NCI-H1694 treated with DMSO at 0.1 percent for 48 hours (cell line): ENCODE data around the gene CAMTA1.

Experiments
- DNase-seq: peaks from one replicate; lab custom pipeline; 2025; lab: John Stamatoyannopoulos, UW

CAMTA1 gene

DNA sequence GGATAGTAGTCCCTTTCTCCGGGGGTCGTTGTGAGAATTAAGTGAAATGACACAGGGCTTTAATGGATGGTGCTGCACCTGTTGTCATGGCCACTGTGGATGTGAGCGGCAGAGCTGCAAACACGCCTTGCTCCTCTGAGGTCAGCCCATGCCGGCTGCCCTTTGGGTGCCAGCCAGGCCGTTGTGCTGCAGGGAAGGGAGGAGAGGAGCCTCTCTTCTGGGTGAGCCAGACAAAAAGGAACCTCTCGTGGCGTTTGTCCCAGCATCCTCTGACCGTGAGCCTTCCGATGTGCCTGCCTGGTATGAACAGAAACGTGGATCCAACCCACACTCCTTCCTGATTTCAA is 602.9 kb downstream of the CAMTA1 start:
- no peak for DNase-seq

DNA sequence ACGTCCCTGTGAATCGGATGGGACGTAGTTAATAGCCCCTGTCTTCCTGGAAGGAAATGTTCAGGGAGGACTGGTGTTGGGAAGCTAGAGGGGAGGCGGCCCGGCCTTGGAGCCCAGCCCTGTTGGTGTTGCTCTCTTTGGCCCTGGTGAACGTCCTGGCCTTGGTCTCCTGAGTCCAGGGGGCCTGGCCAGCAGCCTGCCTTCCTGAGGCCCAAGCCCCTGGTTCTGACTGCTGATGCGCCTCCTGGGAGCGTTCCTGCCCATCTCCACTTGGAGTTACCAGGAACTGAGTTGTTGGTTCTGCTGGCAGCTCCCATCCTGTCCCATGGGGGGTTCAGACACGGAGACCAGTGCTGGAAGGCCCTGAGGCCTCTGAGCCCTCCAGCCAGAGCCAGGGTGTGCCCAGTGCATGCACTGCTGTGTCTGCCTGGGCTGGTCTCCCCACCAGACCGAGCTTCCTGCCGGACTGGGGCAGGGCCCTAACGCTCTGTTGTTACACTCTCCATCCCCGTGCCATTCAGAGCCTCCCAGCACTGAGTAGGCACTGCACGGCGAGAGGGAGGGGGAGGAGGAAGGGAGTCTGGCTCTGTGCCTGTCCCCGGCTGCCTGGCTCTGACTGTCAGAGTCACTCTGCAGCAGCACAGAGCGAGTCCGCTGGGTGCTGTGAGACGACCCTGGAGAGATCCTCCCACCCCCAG is 603.4 kb downstream of the CAMTA1 start:
- DNase-seq = no peak

DNA sequence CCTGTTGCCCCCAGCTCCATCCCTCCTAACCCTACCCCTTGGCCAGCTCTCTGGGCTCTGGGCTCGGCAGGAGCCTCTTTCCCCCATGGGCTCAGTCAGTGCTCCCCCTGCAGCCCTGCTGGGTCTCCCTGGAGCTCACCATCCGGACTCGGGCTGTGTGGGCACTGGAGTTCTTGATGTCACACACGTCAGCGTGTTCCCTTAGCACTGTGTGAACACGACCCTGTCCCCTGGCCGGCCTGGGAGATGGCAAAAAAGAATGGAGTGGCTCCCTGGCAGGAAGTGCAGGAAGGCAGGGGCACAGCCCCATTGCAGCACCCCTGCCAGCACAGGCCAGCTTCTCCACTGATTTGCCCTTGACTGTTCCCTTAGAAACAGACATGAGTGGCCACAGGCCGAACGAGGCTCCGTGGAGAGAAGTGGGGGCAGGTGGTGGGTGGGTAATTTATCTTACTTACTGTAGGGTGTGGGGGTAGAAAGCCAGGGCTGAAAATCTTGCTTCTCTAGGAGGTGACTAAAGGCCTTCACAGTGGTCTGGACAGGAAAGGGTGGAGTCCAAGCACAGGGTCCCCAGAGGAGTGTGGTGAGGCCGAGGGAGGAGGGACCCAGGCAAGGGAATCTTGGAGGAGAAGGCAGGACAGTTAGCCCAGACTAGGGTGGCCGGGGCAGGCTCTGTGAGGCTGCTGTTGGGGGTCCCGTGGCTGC is 604.1 kb downstream of the CAMTA1 start:
- no peak for DNase-seq

DNA sequence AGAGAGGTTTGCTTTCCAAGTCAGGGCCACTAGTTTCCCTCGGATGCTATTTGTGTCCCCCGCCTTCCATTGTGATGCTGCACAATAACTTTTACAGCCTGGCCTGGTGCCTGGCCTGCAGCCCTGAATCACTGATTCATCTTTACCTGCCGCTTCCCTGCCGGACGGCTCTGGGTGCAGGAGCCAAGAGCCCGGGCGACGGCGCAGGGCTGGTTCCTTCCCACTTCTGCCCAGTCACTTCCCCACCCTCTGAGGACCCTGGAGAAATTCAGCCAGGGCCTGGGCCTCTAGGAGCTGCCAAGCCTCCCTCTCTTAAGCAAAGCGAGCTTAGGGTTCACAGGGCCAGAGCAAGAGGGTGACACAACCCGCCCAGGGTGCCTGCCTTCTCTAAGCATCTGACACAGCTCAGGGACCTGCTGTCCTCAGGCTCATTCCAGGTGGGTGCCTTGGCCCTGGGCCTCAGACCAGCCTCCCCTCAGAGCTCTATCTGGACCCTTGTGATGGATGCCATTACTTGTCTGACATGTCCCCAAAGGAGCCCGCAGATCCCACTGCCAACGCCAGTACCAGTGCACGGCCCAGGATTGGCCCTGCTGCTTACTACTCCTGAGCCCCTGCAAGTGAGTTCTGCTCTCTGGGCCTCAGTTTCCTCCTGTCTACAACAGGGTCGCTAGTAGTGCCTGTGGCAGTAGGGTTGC is 604.8 kb downstream of the CAMTA1 start:
- no peak for DNase-seq

DNA sequence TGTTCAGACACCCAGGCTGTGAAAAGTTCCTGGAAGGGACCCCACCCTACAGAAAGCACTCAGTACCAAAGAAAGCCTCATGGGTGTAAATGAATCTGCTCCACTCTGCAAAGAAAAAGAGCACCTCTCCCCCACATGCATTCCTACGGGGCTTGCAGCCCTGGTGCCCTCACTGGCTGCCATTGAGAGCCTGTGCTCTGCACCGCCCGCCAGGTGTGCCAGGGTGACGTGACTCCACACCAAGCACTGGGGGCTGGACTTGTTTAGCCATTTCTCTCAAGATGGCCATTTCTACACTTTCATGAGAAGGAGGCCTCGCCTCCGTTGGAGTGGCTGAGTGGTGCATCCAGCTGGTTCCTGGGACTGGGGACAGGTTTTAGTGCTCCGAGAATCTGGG is 605.3 kb downstream of the CAMTA1 start:
- no peak for DNase-seq

DNA sequence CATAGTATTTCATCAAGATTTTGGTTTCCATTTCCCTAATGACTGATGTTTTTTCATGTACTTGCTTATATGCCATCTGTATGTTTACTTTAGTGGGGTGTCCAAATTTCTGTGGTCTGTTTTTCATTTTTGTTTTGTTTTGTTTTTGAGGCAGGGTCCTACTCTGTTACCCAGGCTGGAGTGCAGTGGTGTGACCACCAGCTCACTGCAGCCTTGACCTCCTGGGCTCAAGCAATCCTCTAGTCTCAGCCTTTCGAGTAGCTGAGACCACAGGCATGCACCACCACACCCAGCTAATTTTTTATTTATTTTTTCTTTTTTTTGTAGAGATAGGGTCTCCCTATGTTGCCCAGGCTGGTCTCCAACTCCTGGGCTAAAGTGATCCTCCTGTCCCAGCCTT is 607.9 kb downstream of the CAMTA1 start:
- DNase-seq = no peak

DNA sequence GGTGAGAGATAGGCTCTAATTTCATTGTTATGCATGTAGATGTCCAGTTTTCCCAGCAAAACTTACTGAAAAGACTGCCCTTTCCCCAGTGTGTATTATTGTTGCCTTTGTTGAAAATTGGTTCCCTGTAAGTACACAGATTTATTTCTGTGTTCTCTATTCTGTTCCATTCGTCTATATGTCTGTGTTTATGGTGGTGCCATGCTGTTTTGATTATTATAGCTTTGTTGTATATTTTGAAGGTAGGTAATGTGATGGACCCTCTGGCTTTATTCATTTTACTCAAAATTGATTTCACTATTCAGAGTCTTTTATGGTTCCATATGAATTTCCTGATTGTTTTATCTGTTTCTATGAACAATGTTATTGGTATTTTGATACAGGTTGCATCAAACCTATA is 610.0 kb downstream of the CAMTA1 start:
- DNase-seq = no peak

DNA sequence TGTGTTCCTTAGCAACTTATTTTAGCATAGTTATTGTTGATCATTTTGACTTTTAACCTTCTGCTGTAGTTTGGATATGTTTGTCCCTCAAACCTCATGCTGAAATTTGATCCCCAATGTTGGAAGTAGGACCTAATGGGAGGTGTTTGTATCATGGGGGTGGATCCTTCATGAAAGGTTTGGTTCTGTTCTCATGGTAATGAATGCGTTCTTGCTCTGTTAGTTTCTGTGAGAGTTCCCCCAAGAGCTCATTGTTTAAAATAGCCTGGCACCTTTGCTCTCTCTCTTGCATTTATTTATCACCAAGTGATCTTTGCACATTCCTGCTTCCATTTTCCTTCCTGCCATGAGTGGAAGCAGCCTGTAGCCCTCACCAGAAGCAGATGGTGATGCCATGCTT is 613.7 kb downstream of the CAMTA1 start:
- no peak for DNase-seq

DNA sequence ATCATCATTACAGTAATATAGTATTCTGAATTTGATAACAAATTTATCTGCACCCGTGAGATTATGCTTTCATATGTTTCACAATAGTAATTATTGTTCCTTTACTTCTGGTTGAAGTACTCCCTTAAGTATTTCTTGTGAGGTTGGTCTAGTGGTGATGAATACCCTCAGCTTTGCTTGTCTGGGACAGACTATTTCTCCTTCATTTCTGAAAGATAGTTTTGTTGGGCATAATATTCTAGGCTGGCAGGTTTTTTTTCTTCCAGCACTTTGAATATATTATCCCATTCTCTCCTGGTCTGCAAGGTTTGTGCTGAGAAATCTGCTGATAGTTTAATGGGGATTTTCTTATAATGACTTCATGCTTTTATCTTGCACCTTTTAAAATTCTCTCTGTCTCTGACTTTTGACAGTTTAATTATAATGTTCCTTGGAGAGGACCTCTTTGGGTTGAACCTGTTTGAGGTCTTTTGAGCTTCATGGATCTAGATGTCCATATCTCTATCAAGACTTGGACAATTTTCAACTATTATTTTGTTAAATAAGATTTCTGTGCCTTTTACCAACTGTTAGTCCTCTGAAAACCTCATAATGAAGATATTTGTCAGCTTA is 614.4 kb downstream of the CAMTA1 start:
- no peak for DNase-seq

DNA sequence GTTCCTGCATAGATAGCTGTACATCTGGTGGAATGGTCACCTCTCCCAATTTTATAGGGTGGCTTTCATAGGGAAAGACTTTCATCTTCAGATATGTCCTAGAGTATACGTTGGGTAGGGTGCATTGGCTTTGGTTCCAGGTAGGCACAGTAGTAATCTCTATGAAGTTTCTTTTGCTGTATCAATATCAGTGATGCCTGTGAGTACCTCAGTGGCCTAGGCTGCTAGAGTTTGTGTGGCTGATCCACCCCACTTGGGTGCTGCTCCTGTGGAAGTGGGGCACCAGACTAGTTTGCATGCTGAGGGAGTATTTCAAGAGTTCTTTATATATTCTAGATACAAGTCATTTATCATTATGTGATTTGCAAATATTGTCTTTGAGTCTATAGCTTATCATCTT is 615.3 kb downstream of the CAMTA1 start:
- DNase-seq = no peak

DNA sequence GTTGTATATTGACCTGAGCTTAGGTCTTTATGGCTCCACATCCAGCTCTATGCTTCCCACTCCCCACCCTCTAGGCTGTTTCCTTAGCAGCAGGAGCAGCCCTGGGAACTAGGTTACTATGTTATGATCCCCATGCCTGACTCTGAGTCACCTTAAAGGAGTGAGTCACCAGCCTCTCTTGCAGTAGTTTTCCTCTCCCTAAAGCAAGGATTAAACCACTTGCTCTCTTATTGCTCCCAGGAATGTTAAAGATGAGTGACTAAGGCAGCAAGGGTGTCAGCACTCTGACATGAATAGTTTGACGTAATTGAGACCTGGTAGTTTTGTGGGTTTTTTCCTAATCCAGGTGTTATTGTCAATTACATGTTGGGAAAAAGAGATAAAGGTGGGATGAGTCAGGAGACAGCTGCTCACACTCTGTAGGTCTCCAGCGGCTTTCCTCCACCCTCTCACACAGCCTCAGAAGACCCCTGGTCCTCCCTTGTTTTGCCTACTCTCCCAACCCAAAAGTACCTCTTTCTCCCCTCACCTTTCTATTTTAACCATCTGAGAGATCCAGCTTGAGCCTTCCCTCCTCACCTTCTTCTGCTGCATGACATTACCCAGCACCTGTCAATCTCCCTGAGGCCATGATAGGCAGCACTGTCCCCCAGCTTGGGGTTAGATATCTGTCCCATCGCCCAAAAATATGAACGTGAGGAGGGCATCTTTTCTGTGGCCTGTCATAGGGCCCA is 616.7 kb downstream of the CAMTA1 start:
- no peak for DNase-seq

DNA sequence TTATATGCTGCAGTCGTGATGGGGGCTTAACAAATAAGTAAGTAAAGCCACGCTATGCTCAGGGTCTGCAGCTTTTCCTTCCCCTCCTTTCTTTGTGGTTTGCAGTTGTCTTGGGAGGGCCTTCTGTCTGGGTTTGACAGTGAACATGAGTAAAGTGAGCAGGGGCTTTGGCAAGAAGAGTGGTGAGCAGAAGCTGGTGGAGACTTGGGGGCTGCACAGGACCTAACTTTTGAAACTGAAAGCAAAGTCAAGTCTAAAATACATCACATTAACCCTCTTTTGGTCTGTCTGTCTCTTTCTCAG is 617.2 kb downstream of the CAMTA1 start:
- DNase-seq = no peak

DNA sequence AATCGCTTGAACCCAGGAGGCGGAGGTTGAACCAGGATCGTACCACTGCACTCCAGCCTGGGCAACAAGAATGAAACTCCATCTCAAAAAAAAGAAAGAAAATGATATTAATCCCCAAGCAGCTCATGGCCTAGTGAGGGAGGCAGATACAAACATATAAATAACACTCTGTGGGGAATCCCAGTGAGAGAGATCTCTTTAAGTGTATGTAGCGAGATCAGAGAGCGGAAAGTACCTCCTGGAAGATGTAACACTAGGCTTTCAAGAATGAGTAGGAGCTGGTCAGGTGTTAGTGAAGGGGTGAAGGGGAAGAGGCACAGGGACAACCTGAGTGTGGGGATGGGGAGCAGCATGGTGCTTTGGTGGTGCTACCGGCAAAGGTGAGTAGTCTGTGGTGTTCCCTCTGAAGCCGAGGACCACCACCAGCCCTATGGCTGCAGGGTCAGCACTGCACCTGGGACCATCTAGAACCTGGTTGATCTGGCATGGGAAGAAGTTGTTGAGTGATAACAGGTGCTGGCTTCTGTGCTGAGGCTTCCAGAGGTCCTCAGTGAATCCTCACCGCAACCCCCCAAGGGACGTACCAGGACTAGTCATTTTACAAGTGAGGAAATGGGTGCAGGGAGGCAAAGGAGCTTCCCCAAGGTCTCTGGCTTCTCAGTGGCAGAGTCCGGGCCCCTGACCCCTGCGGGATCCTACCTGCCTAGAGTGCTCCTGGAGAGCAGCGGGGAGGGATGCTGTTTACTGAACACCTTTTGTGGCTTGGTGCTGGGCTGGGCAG is 618.2 kb downstream of the CAMTA1 start:
- no peak for DNase-seq

DNA sequence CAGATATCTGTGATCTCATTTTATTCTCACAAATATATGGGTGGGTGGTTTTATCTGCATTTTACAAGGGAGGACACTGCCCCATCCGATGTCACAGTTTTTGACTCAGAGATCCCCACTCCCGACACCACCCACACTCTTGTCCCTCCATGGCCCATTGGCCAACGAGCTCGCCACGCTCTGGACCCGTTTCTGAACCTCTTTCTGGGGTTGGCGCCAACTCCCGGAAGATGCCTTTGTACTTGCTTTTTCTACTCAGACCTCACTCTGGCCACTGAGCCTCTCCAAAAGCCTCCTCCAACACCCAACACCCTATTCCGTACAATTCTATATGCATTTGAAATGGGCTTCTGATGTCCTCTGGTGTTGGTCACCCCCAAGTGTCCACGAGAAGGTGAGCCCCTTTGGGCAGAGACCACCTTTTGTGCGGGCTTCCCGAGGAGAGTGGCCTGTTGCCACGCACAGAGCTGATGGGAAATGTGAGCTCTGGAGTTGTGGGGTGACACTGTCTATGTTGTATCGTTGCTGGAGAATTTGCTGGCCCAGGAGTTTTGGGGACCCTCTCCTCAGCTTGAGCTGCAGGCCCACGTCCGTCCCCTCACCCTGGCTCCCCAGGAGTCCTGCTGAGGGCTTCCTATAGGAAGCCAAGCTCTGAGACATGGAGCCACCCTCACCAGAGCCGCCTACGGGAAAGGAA is 618.9 kb downstream of the CAMTA1 start:
- DNase-seq = no peak

DNA sequence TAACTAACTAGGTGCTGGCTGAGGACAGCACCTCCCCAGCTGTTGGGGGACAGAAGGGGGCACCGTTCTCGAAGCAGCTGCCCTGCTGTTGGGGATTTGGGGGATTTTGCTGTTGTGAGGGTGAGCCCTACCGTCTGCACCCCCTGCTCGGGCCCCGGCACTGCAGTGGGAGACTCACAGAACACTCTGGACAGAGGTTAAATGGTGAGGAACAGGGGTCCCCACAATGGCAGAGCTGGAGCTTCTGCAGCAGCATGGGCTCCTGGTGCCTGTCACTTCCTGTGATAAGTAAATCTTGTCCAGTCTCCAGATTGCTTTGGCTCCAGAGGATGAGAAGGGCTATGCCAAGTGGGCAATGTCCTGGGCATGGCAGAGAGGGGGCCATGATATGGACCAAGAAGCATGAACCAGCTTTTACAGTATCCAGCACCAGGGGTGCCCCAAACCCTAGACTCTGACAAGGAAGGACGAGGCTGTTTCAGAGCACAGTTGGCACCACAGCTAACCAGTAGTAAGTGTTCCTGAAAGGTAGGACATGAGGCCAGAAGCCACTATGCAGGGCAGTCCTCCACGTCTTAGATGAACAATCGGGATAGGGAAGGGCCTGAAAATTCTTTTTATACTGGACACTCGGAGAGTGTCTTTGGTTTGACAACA is 620.7 kb downstream of the CAMTA1 start:
- no peak for DNase-seq

DNA sequence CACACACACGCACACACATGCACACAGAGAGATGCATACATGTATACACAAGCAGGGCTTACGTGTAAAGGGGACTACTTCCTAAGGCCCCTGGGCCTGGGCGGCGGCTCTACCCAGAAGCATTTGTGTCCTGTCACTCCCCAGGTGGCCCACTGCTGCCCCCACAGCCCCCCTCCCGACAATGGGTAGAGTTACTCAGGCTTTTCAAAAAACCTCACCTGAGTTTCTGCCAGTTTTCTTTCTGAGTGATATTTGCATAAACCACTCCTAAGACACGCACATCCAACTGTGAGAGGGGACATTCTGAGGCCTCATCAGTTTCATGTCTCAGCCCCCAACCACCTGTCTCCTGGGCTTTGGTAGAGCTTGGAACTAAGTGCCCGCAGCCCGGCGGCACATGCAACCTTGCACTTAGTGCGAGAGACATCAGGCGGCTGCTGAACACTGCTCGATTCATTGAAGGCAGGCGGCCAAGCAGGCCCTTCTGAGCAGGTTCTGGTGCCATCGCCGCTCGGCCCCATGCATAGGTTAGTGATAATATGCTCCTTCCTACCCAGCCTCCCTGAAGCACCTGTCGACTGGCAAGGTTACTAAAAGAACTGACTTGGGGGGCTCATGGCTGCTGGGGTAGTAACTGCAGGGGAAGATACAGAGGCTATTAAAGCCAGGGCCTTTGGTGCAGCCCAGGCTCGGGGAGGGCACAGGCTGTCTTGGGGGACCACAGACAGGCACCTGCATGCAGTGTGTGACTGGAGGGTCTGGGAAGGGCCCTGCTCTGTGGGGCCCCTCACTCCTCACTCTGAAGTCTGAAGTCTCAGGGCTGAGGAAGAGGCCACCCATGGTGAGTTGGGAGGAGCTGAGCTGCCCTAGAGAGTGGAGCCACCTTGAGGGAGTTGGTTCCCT is 621.6 kb downstream of the CAMTA1 start:
- DNase-seq = no peak

DNA sequence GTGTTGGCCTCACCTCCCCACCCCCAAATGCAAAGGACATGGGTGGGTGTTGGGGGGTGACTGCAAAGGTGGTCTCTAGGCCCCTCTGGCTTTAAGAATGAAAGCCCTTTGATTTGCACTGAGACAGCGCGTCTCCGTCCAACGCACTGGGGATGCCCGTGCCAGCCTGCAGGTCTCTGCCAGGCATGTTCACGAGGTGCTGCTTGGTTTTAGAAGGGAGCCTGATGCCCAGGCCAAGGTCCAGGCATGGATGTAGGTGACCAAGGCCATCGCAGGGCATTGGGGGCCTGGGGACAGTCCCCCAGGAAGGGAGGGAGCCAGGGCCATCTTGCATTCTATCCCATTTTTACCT is 622.3 kb downstream of the CAMTA1 start:
- no peak for DNase-seq

DNA sequence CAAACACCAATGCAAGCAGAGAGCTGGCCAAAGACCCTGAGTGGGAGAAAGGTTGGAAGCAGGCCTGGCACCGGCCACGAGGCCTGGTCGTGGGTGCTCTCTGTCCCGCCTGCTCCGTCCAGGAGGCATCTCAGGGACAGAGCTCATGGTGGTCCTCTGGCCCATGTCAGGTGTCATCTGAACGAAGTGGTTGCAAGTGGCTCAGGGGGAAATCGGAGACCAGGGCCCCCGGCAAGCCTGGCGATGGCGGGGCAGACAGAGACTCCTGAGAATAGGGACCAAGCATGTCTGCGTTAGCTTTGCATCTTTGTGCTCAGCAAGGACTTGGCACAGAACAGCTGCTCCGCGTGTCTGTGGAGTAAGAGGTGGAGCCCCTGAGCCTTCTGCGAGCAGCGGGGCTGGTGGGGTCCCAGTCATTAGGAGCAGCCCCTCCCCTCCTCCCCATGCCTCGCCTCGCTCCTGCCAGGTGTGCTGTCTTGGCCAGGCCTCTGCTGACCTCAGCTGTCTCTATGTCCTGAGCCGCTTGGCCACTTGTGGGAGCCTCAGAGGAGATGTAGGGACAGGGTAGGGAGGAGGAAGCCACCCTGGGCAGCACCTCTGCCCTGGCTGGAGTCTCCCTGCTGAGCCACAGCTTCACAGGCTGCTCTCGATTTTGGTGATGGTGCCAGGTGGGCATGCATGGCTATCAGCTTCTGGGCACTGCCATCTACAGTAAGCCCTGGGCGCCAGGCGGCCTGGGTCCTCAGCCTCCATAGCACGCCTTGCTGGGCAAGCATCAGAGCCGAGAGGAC is 622.9 kb downstream of the CAMTA1 start:
- no peak for DNase-seq

DNA sequence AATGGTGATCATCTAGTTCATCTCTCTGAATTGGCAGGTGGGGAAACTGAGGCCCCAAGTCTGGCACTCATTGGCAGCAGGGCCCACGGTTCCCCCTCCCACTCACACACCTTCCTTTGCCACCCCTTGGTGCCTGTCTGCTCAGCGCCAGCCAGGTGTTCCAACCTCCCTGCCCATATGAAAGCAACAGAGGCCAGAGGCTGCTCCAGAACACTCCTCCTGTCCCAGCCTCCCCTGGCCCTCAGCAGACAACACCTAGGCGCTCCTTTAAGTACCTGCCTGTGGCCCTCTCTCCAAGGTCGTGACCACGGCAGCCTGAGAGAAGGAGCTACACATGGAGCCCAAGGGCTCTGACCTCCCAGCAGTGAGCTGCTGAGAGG is 623.5 kb downstream of the CAMTA1 start:
- no peak for DNase-seq
